ENCODE measurements around the gene USP6NL. TPM values are rescaled to one million over a fixed set of nuclear protein-coding genes. Genes with fewer than 3 reads are reported as not detected.

USP6NL gene
- total and polyA plus RNA-seq, 2 of the 13 experiments (the other 11 are each of a cell fraction or from before 2014, with no cell fraction given): 10.5 to 22.9 TPM

DNA sequence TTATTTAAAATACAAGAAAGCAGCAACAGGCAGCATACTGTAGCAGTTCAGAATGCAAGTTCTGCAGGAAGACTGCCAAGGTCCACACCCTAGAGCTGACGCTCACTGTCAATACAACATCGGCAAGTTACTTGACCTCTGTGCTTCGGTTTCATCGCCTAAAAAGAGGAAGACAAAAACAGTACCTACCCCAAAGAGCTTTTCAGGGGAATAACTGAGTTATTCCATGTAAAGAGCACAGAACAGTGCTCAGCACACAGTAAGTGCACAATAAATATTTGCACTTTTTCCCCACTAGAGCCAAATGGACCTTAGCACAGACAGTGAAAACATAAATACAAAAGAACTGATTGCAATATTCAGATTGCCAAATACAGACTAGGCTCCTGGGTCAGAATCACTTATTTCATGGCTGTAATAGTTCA is 88.6 kb downstream of the USP6NL start:
- FAIRE-seq (peak; percentile 94), DNase-seq (ENCODE audit: low spot score) (peak; percentile 89), ATAC-seq (peak; percentile 96)
- in situ Hi-C loops (cut with HindIII; ENCODE audit: extremely low pct_ligation_motif_present, low pct_unique_long_range_greater_than_20kb) (loop anchor here (25.0 kb wide), 1 partner anchor 464 kb away; no protein-coding TSS in a partner anchor), intact Hi-C loops (cut with micrococcal nuclease; ENCODE audit: unreplicated experiment) (loop anchor here (5.0 kb wide), 1 partner anchor 39 kb away; no protein-coding TSS in a partner anchor)
- Histone ChIP-seq H2AFZ (ENCODE audit: low read length) (no peak overlapping the region), H3K4me3 (replicated peaks in 1 of 3; ENCODE audit: insufficient read depth in 1 of 3, low read depth in 2 of 3, low read length in 3 of 3) (no peak overlapping the region; a peak in 1 of 6 replicates), H3K27ac (ENCODE audit: extremely low read length, insufficient read depth, low read length) (peak overlapping the region; percentile 44), H3K4me2 (ENCODE audit: low read depth, low read length) (peak overlapping the region; percentile 30), H4K20me1 (ENCODE audit: insufficient read depth, low read length) (no peaks in the 10 kb centered on the region), H3K27me3 (ENCODE audit: control insufficient read depth in 1 of 2, insufficient read depth in 2 of 2, low read length in 2 of 2) (no peaks in the 10 kb centered on the region), H3K79me2 (ENCODE audit: insufficient read depth, low read length) (peaks cover 15% of the 10 kb centered on the region), H3K4me1 (ENCODE audit: insufficient read depth, low read length) (peaks cover 37% of the 10 kb centered on the region), H3K36me3 (replicated peaks in 1 of 2; ENCODE audit: control insufficient read depth in 1 of 2, insufficient read depth in 2 of 2, low read length in 2 of 2) (peaks cover 0 to 21% of the 10 kb centered on the region in 2 experiments; a peak in 4 of 5 replicates), H3K9me3 (ENCODE audit: low read length) (no peaks in the 10 kb centered on the region), H3K9ac (ENCODE audit: insufficient read depth, low read depth, low read length) (no peak overlapping the region)
- ChIA-PET CTCF (ENCODE audit: low intra/inter-chr PET ratio, low total read pairs) (no interaction called here), POLR2A (interaction anchor here (0.9 to 2.0 kb wide), 2 partner anchors 86 to 192 kb away, joined by 3 to 10 read pairs; no protein-coding TSS in a partner anchor)
- 1% methylated on average over 4 of the region's 4 CpGs for WGBS (ENCODE audit: low lambda C conversion rate)
- no TSS peak for BruUV-seq (replicated peaks)
- TF ChIP-seq CREM (IDR thresholded peaks at IDR 0.05) (peak; percentile 67), CREM (CRISPR knock-in tag; IDR thresholded peaks at IDR 0.05) (no peak), CREB1 (IDR thresholded peaks at IDR 0.05) (no peak), CREB1 (CRISPR knock-in tag; IDR thresholded peaks at IDR 0.05) (peak; percentile 51), ZSCAN20 (CRISPR knock-in tag; IDR thresholded peaks at IDR 0.05; ENCODE audit: borderline replicate concordance) (0 out of 2 replicates have a peak, but pooled peaks have one; percentile 63), ZNF317 (CRISPR knock-in tag; IDR thresholded peaks at IDR 0.05) (0 out of 2 replicates have a peak, but pooled peaks have one; percentile 24), CCAR2 (optimal IDR thresholded peaks at IDR 0.05; ENCODE audit: low read depth, low read length) (no peak), SKI (IDR thresholded peaks at IDR 0.05; ENCODE audit: partially characterized antibody) (peak; percentile 64), YEATS4 (CRISPR knock-in tag; IDR thresholded peaks at IDR 0.05; ENCODE audit: borderline replicate concordance) (peak; percentile 39; the same call in 1 of the 2 replicates), FOXA1 (IDR thresholded peaks at IDR 0.05) (no peak), FOXA1 (CRISPR knock-in tag; IDR thresholded peaks at IDR 0.05) (no peak; the same call in none of the 2 replicates), ZKSCAN8 (CRISPR knock-in tag; IDR thresholded peaks at IDR 0.05; ENCODE audit: borderline replicate concordance) (peak; percentile 91; the same call in 1 of the 2 replicates), ZNF629 (CRISPR knock-in tag; conservative IDR thresholded peaks at IDR 0.05) (0 out of 2 replicates have a peak, but pooled peaks have one; percentile 23), ZKSCAN1 (IDR thresholded peaks at IDR 0.05; ENCODE audit: low read length) (peak; percentile 85), CEBPG (CRISPR knock-in tag; IDR thresholded peaks at IDR 0.05) (peak; percentile 74), MEIS2 (CRISPR knock-in tag; IDR thresholded peaks at IDR 0.05) (0 out of 2 replicates have a peak, but pooled peaks have one; percentile 35), GFI1 (CRISPR knock-in tag; IDR thresholded peaks at IDR 0.05; ENCODE audit: borderline replicate concordance) (peak; percentile 92), NCOR1 (IDR thresholded peaks at IDR 0.05; ENCODE audit: borderline replicate concordance, low read length) (peak; percentile 71; the same call in 1 of the 2 replicates), NFKBIZ (CRISPR knock-in tag; IDR thresholded peaks at IDR 0.05) (no peak), ELF3 (CRISPR knock-in tag; IDR thresholded peaks at IDR 0.05) (no peak; the same call in 1 of the 2 replicates), NR2F6 (IDR thresholded peaks at IDR 0.05) (peak; percentile 81), NR2F6 (CRISPR knock-in tag; IDR thresholded peaks at IDR 0.05) (peak; percentile 71), MIER2 (CRISPR knock-in tag; IDR thresholded peaks at IDR 0.05) (no peak), EEA1 (CRISPR knock-in tag; IDR thresholded peaks at IDR 0.05; ENCODE audit: borderline replicate concordance) (no peak), PHF21A (CRISPR knock-in tag; IDR thresholded peaks at IDR 0.05) (peak; percentile 60; the same call in 1 of the 2 replicates)
- TF ChIP-seq, protein P1, sequence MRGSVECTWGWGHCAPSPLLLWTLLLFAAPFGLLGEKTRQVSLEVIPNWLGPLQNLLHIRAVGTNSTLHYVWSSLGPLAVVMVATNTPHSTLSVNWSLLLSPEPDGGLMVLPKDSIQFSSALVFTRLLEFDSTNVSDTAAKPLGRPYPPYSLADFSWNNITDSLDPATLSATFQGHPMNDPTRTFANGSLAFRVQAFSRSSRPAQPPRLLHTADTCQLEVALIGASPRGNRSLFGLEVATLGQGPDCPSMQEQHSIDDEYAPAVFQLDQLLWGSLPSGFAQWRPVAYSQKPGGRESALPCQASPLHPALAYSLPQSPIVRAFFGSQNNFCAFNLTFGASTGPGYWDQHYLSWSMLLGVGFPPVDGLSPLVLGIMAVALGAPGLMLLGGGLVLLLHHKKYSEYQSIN (CRISPR knock-in tag; IDR thresholded peaks at IDR 0.05; ENCODE audit: borderline replicate concordance): no peak
- TF ChIP-seq, protein P2, sequence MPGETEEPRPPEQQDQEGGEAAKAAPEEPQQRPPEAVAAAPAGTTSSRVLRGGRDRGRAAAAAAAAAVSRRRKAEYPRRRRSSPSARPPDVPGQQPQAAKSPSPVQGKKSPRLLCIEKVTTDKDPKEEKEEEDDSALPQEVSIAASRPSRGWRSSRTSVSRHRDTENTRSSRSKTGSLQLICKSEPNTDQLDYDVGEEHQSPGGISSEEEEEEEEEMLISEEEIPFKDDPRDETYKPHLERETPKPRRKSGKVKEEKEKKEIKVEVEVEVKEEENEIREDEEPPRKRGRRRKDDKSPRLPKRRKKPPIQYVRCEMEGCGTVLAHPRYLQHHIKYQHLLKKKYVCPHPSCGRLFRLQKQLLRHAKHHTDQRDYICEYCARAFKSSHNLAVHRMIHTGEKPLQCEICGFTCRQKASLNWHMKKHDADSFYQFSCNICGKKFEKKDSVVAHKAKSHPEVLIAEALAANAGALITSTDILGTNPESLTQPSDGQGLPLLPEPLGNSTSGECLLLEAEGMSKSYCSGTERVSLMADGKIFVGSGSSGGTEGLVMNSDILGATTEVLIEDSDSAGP (CRISPR knock-in tag; IDR thresholded peaks at IDR 0.05; ENCODE audit: borderline replicate concordance): no peak

Data from HepG2 (cell line).